GM19099 (cell line): ENCODE measurements around the gene GRB10.

Experiments used
- POLR2A ChIP-seq: IDR thresholded peaks from 3 replicates; pipeline ENCODE4 v1.6.1; 2011; ENCODE audit warnings: low read depth; ENCODE audit not compliant: insufficient read length; ENCODE audit errors: extremely low read depth

Gene GRB10

DNA sequence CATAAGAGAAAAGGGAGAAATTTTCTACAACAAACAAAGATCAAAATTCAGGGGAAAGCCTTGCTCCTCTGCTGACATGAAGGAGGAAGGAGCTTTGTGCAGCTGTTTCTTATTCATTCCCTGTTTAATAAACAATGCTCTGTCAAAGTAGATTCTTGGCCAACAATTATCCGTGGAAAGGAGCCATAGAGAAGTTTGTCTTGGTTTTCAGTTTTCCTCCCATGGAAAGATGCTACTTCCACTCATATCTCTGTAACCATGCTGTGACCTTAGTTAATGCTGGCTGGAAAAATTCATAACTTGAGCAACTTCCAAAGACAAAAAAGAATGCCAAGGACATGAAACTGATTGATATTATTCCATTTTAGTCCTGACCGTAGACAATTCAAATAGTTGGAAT, 225.6 kb downstream of the GRB10 start:
- no peak for TF ChIP-seq POLR2A

DNA sequence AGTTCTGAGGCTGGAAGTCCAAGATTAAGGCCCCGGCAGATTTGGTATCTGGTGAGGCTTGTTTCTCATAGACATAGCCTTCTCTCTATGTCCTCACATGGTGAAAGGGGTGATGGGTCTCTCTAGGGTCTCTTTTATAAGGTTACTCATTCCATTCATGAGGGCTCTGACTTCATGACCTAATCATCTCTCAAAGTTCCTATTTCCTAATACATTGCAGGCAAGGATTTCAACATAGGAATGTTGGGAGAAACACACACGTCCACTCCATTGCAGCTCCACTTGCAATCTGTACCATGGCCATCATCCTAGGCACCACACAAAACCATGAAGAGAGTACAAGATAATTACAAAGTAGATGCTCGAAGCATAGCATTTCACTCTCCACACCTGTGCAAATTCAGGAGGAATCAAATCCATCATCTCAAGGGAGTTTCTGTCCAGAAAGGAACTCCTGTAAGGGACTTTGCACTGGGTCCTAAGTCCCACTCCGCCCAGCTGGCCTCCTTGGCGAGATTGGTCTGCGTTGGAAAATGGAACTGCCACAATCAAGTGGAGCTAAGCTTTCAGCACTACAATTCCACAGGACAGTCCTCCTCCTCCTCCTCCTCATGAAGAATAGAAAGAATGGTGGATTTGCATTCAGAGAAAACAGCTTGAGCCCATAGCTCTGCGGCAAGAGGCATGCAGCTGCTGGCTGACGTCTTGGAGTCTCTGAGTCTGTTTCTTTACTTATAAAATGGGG, 226.3 kb downstream of the GRB10 start:
- no peak for TF ChIP-seq POLR2A

DNA sequence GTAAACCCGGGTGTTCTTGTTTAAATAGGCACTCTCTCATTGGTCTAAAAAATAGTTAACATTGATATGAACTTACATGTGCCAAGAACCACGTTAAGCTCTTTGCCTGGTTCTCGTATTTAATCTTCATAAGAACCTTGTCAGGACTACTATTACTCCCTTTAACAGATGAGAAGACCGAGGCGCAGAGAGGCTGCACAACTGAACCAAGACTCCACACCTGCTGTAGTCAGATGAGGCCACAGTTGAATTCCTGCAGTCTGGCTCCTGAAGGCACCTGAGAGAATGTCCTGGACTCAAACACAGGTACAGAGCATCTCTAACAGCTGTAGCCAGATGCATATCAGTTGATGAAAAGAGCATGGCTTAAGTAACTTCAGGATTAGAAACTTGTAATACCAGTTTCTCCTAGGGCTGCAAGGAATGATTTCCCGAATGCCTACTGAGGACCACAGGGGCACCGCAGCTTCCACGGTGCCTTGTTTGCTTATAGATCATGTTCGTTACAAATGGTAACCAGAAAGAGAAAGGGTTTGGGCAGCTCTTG, 227.0 kb downstream of the GRB10 start:
- TF ChIP-seq POLR2A, result no peak

DNA sequence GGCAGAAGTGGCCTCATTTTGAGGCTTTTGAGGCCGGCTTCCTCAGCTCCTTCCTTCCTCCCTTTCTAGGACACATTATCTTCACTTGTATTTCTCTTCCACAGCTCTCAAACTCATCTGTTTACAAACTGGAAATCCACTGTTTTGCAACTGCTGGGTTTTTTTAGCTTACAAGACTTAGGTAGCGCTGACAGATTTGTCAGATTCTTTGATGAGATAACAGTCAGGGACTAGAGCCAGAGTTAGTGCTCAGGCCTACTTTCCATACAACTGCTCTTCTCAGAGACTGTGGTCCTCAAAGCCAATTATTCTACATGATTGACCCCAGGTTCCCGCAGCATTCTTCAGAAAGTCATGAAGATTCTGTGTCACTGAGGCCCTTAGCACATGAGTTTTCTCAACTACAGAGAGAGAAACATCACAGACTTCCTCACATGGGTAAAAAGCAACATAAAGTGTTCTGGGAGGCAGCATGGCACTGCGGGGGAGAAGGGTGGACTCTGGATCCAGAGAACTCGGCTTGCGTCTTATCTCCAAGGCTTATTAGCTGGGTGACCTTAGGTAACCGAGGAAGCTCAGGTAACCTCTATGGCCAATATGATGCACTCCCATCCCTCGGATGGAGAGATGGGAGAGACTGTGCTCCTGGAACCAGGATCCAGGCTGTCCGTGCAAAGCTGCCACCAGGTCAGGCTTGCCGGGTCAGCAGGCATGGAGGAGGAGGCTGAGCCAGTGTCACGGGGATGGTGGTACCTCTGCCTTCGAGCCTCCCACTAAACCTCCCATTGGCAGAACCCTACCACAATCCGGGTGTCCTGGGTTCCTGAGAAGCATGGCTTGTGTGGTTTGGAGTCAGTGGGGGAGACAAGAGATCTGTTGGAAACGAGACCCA, 228.0 kb downstream of the GRB10 start:
- TF ChIP-seq POLR2A, result no peak

DNA sequence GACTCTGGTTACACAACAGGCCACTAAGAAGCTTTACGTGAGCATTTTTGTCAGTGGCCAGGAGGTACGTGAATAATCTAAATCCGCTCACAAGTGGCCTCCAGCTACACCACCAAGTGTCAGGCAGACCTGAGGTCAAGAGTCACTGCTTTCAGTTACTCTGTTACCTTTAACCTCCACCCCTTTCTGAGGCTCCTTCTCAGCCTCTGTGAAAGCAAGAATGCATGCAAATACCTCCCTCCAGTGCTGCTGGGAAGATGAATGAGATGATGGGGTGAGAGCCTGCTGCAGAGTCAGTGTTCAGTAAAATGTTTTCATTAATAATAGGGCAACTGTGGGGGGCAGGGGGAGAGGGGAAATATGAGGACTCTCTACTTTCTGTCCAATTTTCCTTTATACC, 228.7 kb downstream of the GRB10 start:
- TF ChIP-seq POLR2A, result no peak

DNA sequence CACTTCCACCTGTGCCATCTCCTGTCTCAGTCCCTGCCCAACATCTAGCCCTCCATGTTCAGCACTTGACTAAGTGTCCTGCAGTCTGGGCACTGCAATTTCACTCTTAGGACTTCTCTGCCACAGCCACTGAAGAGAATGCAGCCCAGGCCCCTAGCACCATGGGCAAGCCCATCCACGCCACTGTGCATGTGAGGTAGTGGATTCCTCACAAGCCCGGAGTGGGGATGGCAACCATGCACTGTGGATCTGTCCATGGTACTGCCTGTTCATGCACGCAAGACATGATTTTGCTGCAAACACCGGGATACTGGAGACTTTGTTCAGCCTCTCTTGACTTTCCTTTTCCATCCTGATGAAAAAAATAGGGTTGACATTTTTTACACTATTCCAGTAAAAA, 229.8 kb downstream of the GRB10 start:
- TF ChIP-seq POLR2A, result no peak

DNA sequence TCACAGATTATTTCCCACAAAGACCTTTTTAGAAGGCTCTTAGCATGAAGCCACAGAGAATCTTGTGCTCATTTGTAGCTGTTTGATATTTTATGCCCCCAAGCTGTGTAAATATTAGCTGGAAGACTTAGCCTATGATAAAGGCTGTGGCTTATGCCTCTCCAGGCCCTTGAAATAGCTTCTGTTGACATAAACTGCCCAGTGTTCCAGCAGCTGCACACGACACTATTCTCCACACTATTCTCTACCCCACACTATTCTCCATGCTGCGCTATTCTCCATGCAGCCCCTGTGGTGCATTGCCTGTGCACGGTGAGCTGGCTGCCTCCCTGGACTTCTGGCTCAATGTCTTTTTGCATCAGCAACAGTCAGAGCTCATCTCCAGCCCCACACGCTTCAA, 230.6 kb downstream of the GRB10 start:
- no peak for TF ChIP-seq POLR2A

DNA sequence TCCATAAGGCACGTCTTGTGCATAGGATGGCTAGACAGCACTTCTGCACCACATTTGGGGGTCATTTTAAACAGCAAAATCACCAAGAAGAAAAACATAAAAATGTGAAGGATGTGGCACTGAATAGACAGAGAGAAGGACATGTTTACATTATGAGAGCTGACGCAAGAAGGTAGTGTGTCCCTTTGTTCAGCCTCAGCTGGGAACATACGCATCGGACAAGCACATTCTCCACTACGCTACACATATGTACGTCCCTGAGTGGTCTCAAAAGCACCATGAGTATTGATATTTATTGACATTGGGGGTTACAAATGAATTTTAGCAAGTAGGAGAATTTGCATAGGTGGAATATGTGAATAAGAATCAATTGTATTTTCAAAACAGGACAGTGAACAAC, 237.7 kb downstream of the GRB10 start:
- TF ChIP-seq POLR2A, result no peak

DNA sequence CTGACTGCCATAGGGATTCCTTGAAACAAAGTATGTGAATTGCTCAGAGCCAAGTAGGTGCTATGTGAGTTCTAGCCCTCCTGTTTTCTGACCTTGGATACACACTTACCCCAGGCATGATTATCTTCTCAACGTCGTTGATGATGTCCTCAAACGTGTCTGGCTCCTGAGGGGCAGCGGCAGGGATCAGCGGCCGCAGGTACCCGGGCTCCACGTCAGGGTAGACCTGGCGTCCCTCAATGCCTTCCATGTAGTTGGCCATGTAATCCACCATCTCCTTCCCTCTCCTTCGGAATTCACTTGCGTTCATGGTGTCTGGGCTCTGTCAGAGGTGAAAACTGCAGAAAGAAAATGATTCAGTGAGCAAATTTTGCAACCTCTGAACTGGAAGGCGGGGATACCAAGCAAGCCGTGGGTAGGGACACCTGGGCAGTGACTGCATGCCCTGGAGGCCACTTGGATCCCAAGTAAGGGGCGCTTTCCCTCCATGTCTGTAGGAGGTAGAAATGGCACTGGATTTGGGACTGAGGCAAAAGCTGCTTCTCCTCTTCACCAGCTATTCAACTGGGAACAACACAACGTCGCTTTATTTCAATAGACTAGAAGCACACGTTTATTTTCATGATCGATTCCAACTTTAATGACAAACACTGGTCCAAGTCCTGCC, 238.8 kb downstream of the GRB10 start:
- no peak for TF ChIP-seq POLR2A

DNA sequence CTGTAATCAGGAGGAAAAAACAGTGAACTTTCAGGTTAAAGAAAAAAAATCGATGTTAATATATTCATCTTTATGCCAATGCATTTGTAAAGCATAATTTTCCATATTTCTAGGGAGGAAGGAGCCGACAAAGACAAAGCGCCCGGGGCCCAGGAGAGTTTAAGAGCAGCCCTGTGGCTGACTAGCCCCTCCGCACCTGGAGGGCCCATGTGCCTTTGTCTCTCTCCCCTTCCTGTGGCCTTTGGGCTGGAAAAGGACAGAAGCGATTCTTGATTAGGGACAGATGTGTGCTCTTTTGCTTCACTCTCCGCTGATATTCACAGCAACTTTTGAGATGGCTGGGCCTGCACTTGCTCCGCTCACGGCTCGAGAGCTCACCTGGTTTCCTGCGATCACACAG, 240.6 kb downstream of the GRB10 start:
- TF ChIP-seq POLR2A, result no peak

DNA sequence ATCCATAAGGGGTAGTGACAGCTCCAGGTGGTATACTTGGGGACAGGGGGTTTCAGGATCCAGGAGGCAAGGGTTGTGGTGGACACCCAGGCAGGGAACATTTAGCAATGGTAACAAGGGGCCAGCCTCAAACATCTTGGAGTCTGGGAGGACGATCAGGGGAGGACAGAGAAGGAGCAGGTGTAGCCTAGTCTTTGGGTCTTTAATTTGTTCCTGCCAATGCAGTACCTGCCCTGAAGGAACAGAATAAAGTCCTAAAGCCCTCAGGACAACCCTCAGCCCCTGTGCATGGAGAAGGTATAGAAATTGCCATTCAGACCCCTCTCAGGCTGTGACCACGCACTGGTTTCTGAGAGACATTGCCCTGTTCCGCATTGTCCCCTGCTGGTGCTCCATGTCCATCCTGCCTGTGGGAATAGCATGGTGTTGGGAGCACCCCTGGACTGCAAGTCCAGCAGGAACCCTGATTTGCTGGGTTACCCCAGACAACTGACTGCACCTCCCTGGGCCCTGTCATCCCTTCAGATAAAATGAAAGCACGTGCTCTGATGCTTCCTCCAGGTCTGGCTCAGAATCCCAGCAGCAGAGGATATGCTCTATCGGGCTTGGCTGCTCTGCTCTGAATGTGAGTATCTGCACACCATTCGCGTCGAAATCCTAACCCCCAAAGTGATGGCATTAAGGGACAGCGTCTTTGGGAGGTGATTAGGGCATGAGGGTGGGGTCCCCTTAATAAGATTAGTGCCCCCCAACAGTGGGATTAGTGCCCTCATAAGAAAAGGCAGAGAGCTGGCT, 241.7 kb downstream of the GRB10 start:
- TF ChIP-seq POLR2A, result no peak
